ENCODE results near the gene LIPM.

- TF ChIP-seq EGR1 (IDR thresholded peaks at IDR 0.05) (no peak), NFIC (IDR thresholded peaks at IDR 0.05) (peak; percentile 94), CEBPB (IDR thresholded peaks at IDR 0.05) (peak; percentile 57), EP300 (IDR thresholded peaks at IDR 0.05; ENCODE audit: borderline replicate concordance) (peak; percentile 86), FOXM1 (IDR thresholded peaks at IDR 0.05; ENCODE audit: borderline replicate concordance, low read depth) (no peak), YY1 (IDR thresholded peaks at IDR 0.05; ENCODE audit: low read depth) (0 out of 2 replicates have a peak, but pooled peaks have one; percentile 24)
These were observed 63.9 kb downstream of the LIPM start for GRCh38 chr10:88866454-88866853.

All from Ishikawa (cell line).